IPS-20b (cell line): ENCODE data around the gene FBXL12.
"Not testable (repeated sequence)": the region's sequence is repeated elsewhere in the genome, so short reads cannot be mapped to it uniquely, and the experiment has no call there.

ENCODE experiments used
- H3K27ac ChIP-seq: one replicate; pipeline ENCODE4 v1.5.1; 2013; ENCODE audit warnings: low read length
- H3K27me3 ChIP-seq: 2 replicates; pipeline ENCODE4 v1.6.1; 2013; ENCODE audit warnings: mild to moderate bottlenecking, low read length, inconsistent platforms; ENCODE audit not compliant: insufficient read depth
- H3K36me3 ChIP-seq: 2 replicates; pipeline ENCODE4 v1.6.1; 2013; ENCODE audit warnings: low read depth, mild to moderate bottlenecking, inconsistent platforms, low read length, moderate library complexity; ENCODE audit not compliant: insufficient read depth
- H3K4me1 ChIP-seq: 2 replicates; pipeline ENCODE4 v1.6.1; 2013; ENCODE audit warnings: mild to moderate bottlenecking, control low read depth, inconsistent platforms, low read length, moderate library complexity; ENCODE audit not compliant: insufficient read depth
- H3K4me3 ChIP-seq: 2 replicates; pipeline ENCODE4 v1.5.1; 2013; ENCODE audit warnings: mild to moderate bottlenecking, low read length, inconsistent platforms
- H3K9ac ChIP-seq: 2 replicates; pipeline ENCODE4 v1.6.1; 2013; ENCODE audit warnings: low read depth, mild to moderate bottlenecking, inconsistent platforms, low read length, moderate library complexity
- H3K9me3 ChIP-seq: 2 replicates; pipeline ENCODE4 v1.6.1; 2013; ENCODE audit warnings: mild to moderate bottlenecking, low read depth, low read length, inconsistent platforms; ENCODE audit not compliant: insufficient read depth

The FBXL12 gene

GRCh38 chr19:9835507-9835949 is 16.6 kb upstream of the FBXL12 start:
- Histone ChIP-seq H3K4me3 (peak overlapping the region; percentile 86), H3K36me3 (peaks cover 23% of the 10 kb centered on the region), H3K9me3 (no peaks in the 10 kb centered on the region), H3K4me1 (no peaks in the 10 kb centered on the region), H3K27me3 (no peaks in the 10 kb centered on the region), H3K9ac (peak overlapping the region; percentile 85), H3K27ac (peak overlapping the region; percentile 32)

DNA sequence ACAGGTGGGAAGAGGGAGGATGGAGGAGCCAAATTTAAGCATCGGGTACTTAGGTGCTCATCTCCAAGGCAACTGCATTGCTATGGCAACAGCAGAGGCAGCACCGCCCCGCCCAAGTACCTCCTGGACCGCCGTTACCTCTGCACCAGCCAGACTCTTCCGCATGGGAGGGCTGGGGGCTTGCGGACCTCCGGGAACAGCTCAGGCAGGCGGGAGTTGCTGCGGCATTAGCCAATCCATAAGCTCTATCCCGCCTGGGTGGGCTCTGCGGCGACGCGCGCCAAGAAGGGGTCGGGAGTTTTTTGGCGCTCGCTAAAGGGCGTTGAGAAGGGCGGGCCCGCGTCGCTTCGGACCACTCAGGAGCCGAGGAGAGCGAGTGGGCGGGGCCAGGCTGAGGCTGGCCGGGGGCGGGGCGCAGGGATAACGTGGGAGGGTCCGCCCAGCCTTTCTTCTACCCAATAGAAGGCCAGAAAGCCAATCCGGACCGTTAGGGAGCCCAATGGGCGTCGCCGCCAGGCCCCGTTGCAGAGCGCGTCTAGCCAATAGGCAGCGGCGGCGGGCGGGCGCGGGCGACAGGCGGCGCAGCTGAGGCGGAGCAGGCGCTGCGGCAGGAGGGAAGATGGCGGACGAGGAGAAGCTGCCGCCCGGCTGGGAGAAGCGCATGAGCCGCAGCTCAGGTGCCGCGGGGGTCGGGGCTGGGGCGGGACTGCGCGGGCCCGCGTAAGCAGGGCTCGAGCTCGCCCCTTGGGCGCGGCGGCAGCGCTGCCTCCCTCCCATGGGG is 16.0 kb upstream of the FBXL12 start, which contains the start of gene PIN1:
Gene PIN1 (plus strand): TSS at position 593 of the 781 bp plus-strand sequence. CDS start 27 bp downstream, at position 620.
- Histone ChIP-seq H3K27ac (peak within 1 kb of the TSS; percentile 32), H3K4me3 (peak within 1 kb of the TSS; percentile 86), H3K36me3 (peaks cover 23% of the 10 kb centered on the region)

GRCh38 chr19:9834307-9834725 is 15.4 kb upstream of the FBXL12 start:
- H3K4me3 ChIP-seq = peak overlapping the region; percentile 47; the same call in 1 of the 2 replicates
- H3K27me3 ChIP-seq = no peaks in the 10 kb centered on the region
- peaks cover 21% of the 10 kb centered on the region for H3K36me3 ChIP-seq
- H3K4me1 ChIP-seq = no peaks in the 10 kb centered on the region
- no peak overlapping the region for H3K9ac ChIP-seq
- H3K9me3 ChIP-seq = no peaks in the 10 kb centered on the region
- H3K27ac ChIP-seq = no peak overlapping the region

More for the DNA sequence above, 16.0 kb upstream of the FBXL12 start, which contains the start of gene PIN1:
- Histone ChIP-seq H3K4me1 (no peaks in the 10 kb centered on the region), H3K27me3 (no peaks in the 10 kb centered on the region), H3K9ac (peak within 1 kb of the TSS; percentile 85), H3K9me3 (no peaks in the 10 kb centered on the region)

DNA sequence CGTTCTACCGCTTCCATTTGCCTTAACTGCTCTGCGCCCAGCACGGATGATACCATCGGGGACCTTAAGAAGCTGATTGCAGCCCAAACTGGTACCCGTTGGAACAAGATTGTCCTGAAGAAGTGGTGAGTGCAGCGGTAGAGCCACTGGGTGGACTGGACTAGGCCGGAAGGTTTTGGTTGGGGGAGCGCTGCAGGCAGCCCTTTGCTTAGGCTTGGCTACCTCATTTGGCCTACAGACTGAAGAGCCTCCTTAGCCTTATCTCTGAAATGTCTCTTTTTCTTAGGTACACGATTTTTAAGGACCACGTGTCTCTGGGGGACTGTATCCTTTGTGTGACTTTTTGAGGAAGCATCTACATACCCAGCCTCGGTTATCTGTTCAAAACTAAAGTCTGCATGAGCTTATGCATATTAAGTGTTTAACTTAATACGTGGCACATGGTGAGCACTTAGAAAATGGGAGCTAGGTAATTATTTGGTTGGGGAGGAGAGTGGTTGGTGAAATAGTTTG is 9.7 kb upstream of the FBXL12 start:
- Histone ChIP-seq H3K27ac (no peak overlapping the region), H3K36me3 (peaks cover 10% of the 10 kb centered on the region), H3K4me3 (peak overlapping the region; percentile 98), H3K27me3 (no peaks in the 10 kb centered on the region), H3K4me1 (peaks cover 3% of the 10 kb centered on the region; the same call in 1 of the 2 replicates), H3K9me3 (no peaks in the 10 kb centered on the region), H3K9ac (peak overlapping the region; percentile 95)

GRCh38 chr19:9827289-9828238 is 8.7 kb upstream of the FBXL12 start, which contains the start of gene UBL5:
TSS of gene UBL5 (plus strand) at chr19:9827918. CDS start at chr19:9828338, 420 bp downstream.
- peak within 1 kb of the TSS; percentile 95 for H3K9ac ChIP-seq
- no peaks in the 10 kb centered on the region for H3K9me3 ChIP-seq
- H3K36me3 ChIP-seq = peaks cover 10% of the 10 kb centered on the region
- peak within 1 kb of the TSS; percentile 98 for H3K4me3 ChIP-seq
- H3K4me1 ChIP-seq = peaks cover 3% of the 10 kb centered on the region; the same call in 1 of the 2 replicates
- no peak within 1 kb of the TSS for H3K27ac ChIP-seq
- no peaks in the 10 kb centered on the region for H3K27me3 ChIP-seq

DNA sequence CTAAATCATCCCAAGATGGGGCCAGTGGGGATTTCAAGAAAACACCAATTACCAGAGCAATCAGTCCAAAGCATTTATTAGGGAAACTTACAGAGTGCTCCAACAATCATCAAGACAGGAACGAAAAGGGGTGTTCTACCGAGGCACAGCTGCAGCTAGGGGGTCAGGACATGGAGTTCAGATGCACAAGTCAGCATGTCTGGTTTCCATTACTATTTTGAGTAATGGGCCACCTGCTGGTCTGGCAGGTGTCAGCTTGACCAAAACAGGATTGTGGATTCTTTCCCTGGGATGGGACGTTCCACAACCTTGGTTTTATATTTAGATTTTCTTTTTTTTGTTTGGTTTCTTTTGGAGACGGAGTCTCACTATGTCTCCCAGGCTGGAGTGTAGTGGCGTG is 4.9 kb upstream of the FBXL12 start:
- no peaks in the 10 kb centered on the region for H3K9me3 ChIP-seq
- no peak overlapping the region for H3K4me3 ChIP-seq
- H3K36me3 ChIP-seq = no peaks in the 10 kb centered on the region
- H3K9ac ChIP-seq = no peak overlapping the region
- H3K4me1 ChIP-seq = peaks cover 2% of the 10 kb centered on the region; the same call in 1 of the 2 replicates
- H3K27ac ChIP-seq = no peak overlapping the region
- H3K27me3 ChIP-seq = no peaks in the 10 kb centered on the region

DNA sequence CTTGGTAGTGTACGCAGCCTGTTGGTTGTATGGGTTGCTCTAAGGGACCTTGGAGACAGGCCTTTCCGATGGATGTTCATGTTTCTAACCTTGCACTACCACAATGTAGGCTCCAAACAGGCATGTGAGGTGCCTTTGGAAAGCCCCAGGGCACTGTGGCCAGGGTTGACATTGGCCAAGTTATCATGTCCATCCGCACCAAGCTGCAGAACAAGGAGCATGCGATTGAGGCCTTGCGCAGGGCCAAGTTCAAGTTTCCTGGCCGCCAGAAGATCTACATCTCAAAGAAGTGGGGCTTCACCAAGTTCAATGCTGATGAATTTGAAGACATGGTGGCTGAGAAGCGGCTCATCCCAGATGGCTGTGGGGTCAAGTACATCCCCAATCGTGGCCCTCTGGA is 1.2 kb upstream of the FBXL12 start:
- H3K36me3 ChIP-seq, H3K9ac ChIP-seq, H3K9me3 ChIP-seq, H3K27me3 ChIP-seq, H3K27ac ChIP-seq, H3K4me1 ChIP-seq: not testable (repeated sequence)
- peak overlapping the region; percentile 44; the same call in 1 of the 2 replicates for H3K4me3 ChIP-seq

GRCh38 chr19:9819596-9819909 is 674 bp upstream of the FBXL12 start:
- Histone ChIP-seq H3K27me3 (no peaks in the 10 kb centered on the region), H3K9ac (no peak overlapping the region), H3K27ac (no peak overlapping the region), H3K9me3 (0 out of 2 replicates have a peak, but pooled peaks cover 7% of the 10 kb centered on the region), H3K4me1 (no peaks in the 10 kb centered on the region), H3K4me3 (peak overlapping the region; percentile 44; the same call in 1 of the 2 replicates), H3K36me3 (no peaks in the 10 kb centered on the region; the same call in 1 of the 2 replicates)

- 0 out of 2 replicates have a peak, but pooled peaks cover 7% of the 10 kb centered on the region for H3K9me3 ChIP-seq
- H3K9ac ChIP-seq = peak overlapping the region; percentile 96; the same call in 1 of the 2 replicates
- no peak overlapping the region for H3K27ac ChIP-seq
- no peaks in the 10 kb centered on the region for H3K4me1 ChIP-seq
- H3K36me3 ChIP-seq = peaks cover 4% of the 10 kb centered on the region; the same call in 1 of the 2 replicates
- H3K4me3 ChIP-seq = peak overlapping the region; percentile 97
- H3K27me3 ChIP-seq = no peaks in the 10 kb centered on the region
These were observed 625 bp downstream of the FBXL12 start for GRCh38 chr19:9818175-9818733.

DNA sequence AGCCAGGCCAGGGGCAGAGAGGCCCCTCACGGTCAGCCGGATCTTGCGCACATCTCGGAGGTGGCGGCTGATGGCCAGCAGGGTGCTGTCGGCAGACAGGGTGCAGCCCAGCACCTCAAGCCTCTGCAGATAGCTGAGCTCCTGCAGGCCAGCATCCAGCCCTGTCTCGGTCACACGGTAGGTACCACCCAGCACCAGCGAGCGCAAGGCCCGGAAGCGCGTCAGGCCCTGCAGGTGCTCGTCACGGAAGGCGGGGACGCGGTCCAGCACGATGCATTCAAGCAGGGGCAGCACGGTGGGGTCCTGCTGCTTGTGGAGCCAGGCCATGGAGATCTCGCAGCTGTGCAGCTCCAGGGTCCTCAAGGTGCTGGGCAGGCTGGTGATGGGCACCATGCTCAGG is 7.7 kb downstream of the FBXL12 start:
- 0 out of 2 replicates have a peak, but pooled peaks cover 6% of the 10 kb centered on the region for H3K9me3 ChIP-seq
- H3K9ac ChIP-seq = no peak overlapping the region
- H3K4me1 ChIP-seq = no peaks in the 10 kb centered on the region
- no peak overlapping the region for H3K27ac ChIP-seq
- H3K36me3 ChIP-seq = peaks cover 43% of the 10 kb centered on the region
- H3K27me3 ChIP-seq = no peaks in the 10 kb centered on the region
- H3K4me3 ChIP-seq = no peak overlapping the region
